Measurements from ENCODE around the gene WDR74.

The WDR74 gene

GRCh38 chr11:62839050-62839945 lies at the start of gene WDR74:
Gene WDR74 (minus strand): TSS chr11:62839590. CDS start chr11:62839570, 20 bp downstream.
- Histone ChIP-seq H3K27me3 (ENCODE audit: control insufficient read depth in 1 of 2, insufficient read depth in 2 of 2, low read length in 2 of 2) (no peaks in the 10 kb centered on the region), H3K9ac (ENCODE audit: low read length) (peak within 1 kb of the TSS; percentile 81), H3K4me3 (ENCODE audit: low read depth in 1 of 2, low read length in 2 of 2) (peak within 1 kb of the TSS; percentile 90 to 96), H3K9me3 (ENCODE audit: low read length) (no peaks in the 10 kb centered on the region), H3K27ac (ENCODE audit: low read depth, low read length) (peak within 1 kb of the TSS; percentile 100), H3K36me3 (ENCODE audit: insufficient read depth, low read length) (peaks cover 25% of the 10 kb centered on the region), H3K4me1 (ENCODE audit: insufficient read depth, low read length) (peaks cover 5% of the 10 kb centered on the region)

DNA sequence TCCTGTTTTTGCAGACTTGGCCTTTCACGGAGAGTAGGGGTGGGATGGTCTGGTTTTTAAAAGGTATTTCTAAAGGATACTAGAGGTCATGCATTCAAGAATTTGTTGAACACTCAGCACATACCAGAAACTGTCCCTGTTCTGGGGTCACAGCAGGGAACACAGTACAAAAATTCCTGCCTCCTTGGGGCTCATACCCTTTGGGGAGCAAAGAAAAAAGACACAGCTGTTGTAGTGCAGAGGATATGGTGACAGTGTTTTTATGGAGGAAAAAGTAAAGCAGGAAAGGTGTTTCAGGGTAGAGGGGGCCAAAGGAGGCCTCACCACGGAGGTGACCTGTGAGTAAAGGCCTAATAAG lies 49.7 kb upstream of the WDR74 start:
- Histone ChIP-seq H3K4me3 (ENCODE audit: low read depth in 1 of 2, low read length in 2 of 2) (no peak overlapping the region), H3K9me3 (ENCODE audit: low read length) (no peaks in the 10 kb centered on the region), H3K9ac (ENCODE audit: low read length) (no peak overlapping the region), H3K4me1 (ENCODE audit: insufficient read depth, low read length) (peaks cover 3% of the 10 kb centered on the region), H3K36me3 (ENCODE audit: insufficient read depth, low read length) (peaks cover 53% of the 10 kb centered on the region), H3K27me3 (ENCODE audit: control insufficient read depth in 1 of 2, insufficient read depth in 2 of 2, low read length in 2 of 2) (no peaks in the 10 kb centered on the region), H3K27ac (ENCODE audit: low read depth, low read length) (no peak overlapping the region)

- H3K27ac ChIP-seq (ENCODE audit: low read depth, low read length) = no peak overlapping the region
- peaks cover 10% of the 10 kb centered on the region for H3K4me1 ChIP-seq (ENCODE audit: insufficient read depth, low read length)
- no peaks in the 10 kb centered on the region for H3K27me3 ChIP-seq (ENCODE audit: control insufficient read depth in 1 of 2, insufficient read depth in 2 of 2, low read length in 2 of 2)
- H3K4me3 ChIP-seq (ENCODE audit: low read depth in 1 of 2, low read length in 2 of 2) = no peak overlapping the region
- peaks cover 60% of the 10 kb centered on the region for H3K36me3 ChIP-seq (ENCODE audit: insufficient read depth, low read length)
- H3K9ac ChIP-seq (ENCODE audit: low read length) = no peak overlapping the region
- no peaks in the 10 kb centered on the region for H3K9me3 ChIP-seq (ENCODE audit: low read length)
Observed at GRCh38 chr11:62888406-62888805, 49.0 kb upstream of the WDR74 start.

- Histone ChIP-seq H3K27ac (ENCODE audit: low read depth, low read length) (no peak overlapping the region), H3K4me1 (ENCODE audit: insufficient read depth, low read length) (peaks cover 27% of the 10 kb centered on the region), H3K4me3 (ENCODE audit: low read depth in 1 of 2, low read length in 2 of 2) (no peak overlapping the region), H3K9ac (ENCODE audit: low read length) (no peak overlapping the region), H3K27me3 (ENCODE audit: control insufficient read depth in 1 of 2, insufficient read depth in 2 of 2, low read length in 2 of 2) (no peaks in the 10 kb centered on the region), H3K36me3 (ENCODE audit: insufficient read depth, low read length) (peaks cover 67% of the 10 kb centered on the region), H3K9me3 (ENCODE audit: low read length) (no peaks in the 10 kb centered on the region)
Observed at GRCh38 chr11:62885137-62885750, 45.9 kb upstream of the WDR74 start.

- peak overlapping the region in 1 of 2 donors; percentile 80 for H3K4me3 ChIP-seq (ENCODE audit: low read depth in 1 of 2, low read length in 2 of 2)
- H3K36me3 ChIP-seq (ENCODE audit: insufficient read depth, low read length) = peaks cover 60% of the 10 kb centered on the region
- no peaks in the 10 kb centered on the region for H3K9me3 ChIP-seq (ENCODE audit: low read length)
- H3K9ac ChIP-seq (ENCODE audit: low read length) = peak overlapping the region; percentile 92
- no peak overlapping the region for H3K27ac ChIP-seq (ENCODE audit: low read depth, low read length)
- no peaks in the 10 kb centered on the region for H3K27me3 ChIP-seq (ENCODE audit: control insufficient read depth in 1 of 2, insufficient read depth in 2 of 2, low read length in 2 of 2)
- peaks cover 38% of the 10 kb centered on the region for H3K4me1 ChIP-seq (ENCODE audit: insufficient read depth, low read length)
Observed at GRCh38 chr11:62883673-62884072, 44.3 kb upstream of the WDR74 start.

DNA sequence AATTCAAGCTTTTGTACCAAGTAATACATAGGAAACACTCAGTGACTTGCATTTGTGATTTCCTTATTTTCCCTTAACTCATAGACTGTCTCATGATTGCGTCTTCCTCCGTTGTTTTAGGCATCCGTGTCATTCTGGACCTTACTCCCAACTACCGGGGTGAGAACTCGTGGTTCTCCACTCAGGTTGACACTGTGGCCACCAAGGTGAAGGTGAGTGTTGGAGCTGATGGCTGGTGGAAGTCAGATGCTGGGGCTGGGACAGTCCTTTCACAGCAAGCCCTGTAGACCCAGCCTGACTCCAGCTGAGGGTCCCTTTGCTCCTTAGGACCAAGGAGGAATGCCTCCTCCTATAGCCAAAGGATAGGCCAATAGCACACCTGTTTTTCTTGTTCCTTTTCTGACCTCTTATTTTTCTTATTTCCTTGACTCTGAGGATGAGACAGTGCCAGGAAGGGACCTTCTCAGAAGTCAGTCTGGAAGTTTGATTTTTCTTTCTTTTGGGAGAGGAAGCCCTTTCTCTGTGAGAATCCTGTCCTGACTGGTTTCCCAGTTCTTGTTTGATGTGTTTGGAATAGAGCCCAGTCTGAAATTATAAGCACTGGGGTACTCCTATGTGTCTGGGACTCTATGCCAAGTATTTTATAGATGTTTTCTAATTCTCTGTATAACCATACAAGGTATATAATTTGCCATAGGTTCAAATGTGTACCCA lies 43.6 kb upstream of the WDR74 start:
- Histone ChIP-seq H3K9me3 (ENCODE audit: low read length) (no peaks in the 10 kb centered on the region), H3K4me1 (ENCODE audit: insufficient read depth, low read length) (peaks cover 38% of the 10 kb centered on the region), H3K36me3 (ENCODE audit: insufficient read depth, low read length) (peaks cover 53% of the 10 kb centered on the region), H3K4me3 (ENCODE audit: low read depth in 1 of 2, low read length in 2 of 2) (peak overlapping the region in 1 of 2 donors; percentile 80), H3K27me3 (ENCODE audit: control insufficient read depth in 1 of 2, insufficient read depth in 2 of 2, low read length in 2 of 2) (no peaks in the 10 kb centered on the region), H3K27ac (ENCODE audit: low read depth, low read length) (no peak overlapping the region), H3K9ac (ENCODE audit: low read length) (peak overlapping the region; percentile 92)

- H3K9me3 ChIP-seq (ENCODE audit: low read length) = no peaks in the 10 kb centered on the region
- peak overlapping the region; percentile 92 for H3K9ac ChIP-seq (ENCODE audit: low read length)
- H3K27ac ChIP-seq (ENCODE audit: low read depth, low read length) = peak overlapping the region; percentile 100
- H3K4me1 ChIP-seq (ENCODE audit: insufficient read depth, low read length) = peaks cover 38% of the 10 kb centered on the region
- peak overlapping the region; percentile 80 to 90 for H3K4me3 ChIP-seq (ENCODE audit: low read depth in 1 of 2, low read length in 2 of 2)
- no peaks in the 10 kb centered on the region for H3K27me3 ChIP-seq (ENCODE audit: control insufficient read depth in 1 of 2, insufficient read depth in 2 of 2, low read length in 2 of 2)
- peaks cover 48% of the 10 kb centered on the region for H3K36me3 ChIP-seq (ENCODE audit: insufficient read depth, low read length)
Observed at GRCh38 chr11:62882431-62882749, 43.0 kb upstream of the WDR74 start.

GRCh38 chr11:62881579-62882430 lies 42.4 kb upstream of the WDR74 start:
- Histone ChIP-seq H3K27ac (ENCODE audit: low read depth, low read length) (peak overlapping the region; percentile 100), H3K36me3 (ENCODE audit: insufficient read depth, low read length) (peaks cover 42% of the 10 kb centered on the region), H3K9ac (ENCODE audit: low read length) (peak overlapping the region; percentile 92), H3K4me1 (ENCODE audit: insufficient read depth, low read length) (peaks cover 38% of the 10 kb centered on the region), H3K4me3 (ENCODE audit: low read depth in 1 of 2, low read length in 2 of 2) (peak overlapping the region; percentile 80 to 90), H3K27me3 (ENCODE audit: control insufficient read depth in 1 of 2, insufficient read depth in 2 of 2, low read length in 2 of 2) (no peaks in the 10 kb centered on the region), H3K9me3 (ENCODE audit: low read length) (no peaks in the 10 kb centered on the region)

DNA sequence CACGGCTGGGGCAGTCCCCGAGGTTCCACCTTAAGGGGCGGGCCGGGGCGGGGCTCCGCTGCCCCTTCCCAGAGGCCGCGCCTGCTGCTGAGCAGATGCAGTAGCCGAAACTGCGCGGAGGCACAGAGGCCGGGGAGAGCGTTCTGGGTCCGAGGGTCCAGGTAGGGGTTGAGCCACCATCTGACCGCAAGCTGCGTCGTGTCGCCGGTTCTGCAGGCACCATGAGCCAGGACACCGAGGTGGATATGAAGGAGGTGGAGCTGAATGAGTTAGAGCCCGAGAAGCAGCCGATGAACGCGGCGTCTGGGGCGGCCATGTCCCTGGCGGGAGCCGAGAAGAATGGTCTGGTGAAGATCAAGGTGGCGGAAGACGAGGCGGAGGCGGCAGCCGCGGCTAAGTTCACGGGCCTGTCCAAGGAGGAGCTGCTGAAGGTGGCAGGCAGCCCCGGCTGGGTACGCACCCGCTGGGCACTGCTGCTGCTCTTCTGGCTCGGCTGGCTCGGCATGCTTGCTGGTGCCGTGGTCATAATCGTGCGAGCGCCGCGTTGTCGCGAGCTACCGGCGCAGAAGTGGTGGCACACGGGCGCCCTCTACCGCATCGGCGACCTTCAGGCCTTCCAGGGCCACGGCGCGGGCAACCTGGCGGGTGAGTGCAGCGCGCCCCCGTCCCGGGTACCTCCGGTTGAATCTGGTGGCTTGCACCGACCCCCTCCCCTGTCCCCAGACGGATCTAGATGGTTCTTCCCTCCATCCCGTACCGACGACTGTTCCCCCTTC lies 41.6 kb upstream of the WDR74 start, which contains the start of gene SLC3A2:
Gene SLC3A2, plus strand, starts transcription at position 94 of the 776 bp plus-strand sequence. Its CDS starts 128 bp downstream, at position 222.
- Histone ChIP-seq H3K4me3 (ENCODE audit: low read depth in 1 of 2, low read length in 2 of 2) (peak within 1 kb of the TSS; percentile 80 to 90), H3K27me3 (ENCODE audit: control insufficient read depth in 1 of 2, insufficient read depth in 2 of 2, low read length in 2 of 2) (no peaks in the 10 kb centered on the region), H3K9me3 (ENCODE audit: low read length) (no peaks in the 10 kb centered on the region), H3K4me1 (ENCODE audit: insufficient read depth, low read length) (peaks cover 38% of the 10 kb centered on the region), H3K36me3 (ENCODE audit: insufficient read depth, low read length) (peaks cover 34% of the 10 kb centered on the region), H3K9ac (ENCODE audit: low read length) (peak within 1 kb of the TSS; percentile 93), H3K27ac (ENCODE audit: low read depth, low read length) (peak within 1 kb of the TSS; percentile 100)

DNA sequence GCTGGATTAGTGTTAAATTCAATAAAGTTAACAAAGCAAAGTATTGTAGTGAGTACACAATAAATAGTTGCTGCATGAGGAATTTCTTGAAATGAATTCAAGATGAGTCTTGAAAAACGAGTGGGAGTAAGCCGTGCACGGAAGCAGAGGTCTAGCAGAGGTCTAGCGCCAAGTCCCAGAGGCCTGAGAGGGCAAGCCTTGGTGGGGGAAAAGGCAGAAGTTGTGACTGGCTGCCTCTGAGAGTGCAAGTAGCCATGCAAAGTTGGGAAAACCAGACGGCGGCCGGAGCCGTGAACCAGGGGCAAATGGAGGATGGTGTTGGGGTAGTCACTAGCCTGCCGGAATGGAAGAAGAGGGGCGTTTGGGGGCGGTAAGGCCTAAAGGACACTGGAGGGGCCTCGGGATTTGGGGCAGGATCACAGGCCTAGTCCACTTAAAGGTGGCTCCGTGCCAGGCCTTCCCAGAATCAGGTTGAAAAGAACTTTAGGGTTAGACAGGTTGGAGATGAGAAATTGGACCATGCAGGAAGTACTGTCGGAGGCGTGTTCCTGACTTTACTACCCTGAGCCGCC lies 40.9 kb upstream of the WDR74 start:
- H3K36me3 ChIP-seq (ENCODE audit: insufficient read depth, low read length) = peaks cover 27% of the 10 kb centered on the region
- peak overlapping the region; percentile 100 for H3K27ac ChIP-seq (ENCODE audit: low read depth, low read length)
- no peaks in the 10 kb centered on the region for H3K9me3 ChIP-seq (ENCODE audit: low read length)
- H3K4me1 ChIP-seq (ENCODE audit: insufficient read depth, low read length) = peaks cover 38% of the 10 kb centered on the region
- H3K4me3 ChIP-seq (ENCODE audit: low read depth in 1 of 2, low read length in 2 of 2) = peak overlapping the region; percentile 80 to 90
- peak overlapping the region; percentile 93 for H3K9ac ChIP-seq (ENCODE audit: low read length)
- no peaks in the 10 kb centered on the region for H3K27me3 ChIP-seq (ENCODE audit: control insufficient read depth in 1 of 2, insufficient read depth in 2 of 2, low read length in 2 of 2)

All from muscle layer of colon (tissue), 2 donors.